Measurements from ENCODE around the gene RELA. TPM values are rescaled to one million over a fixed set of nuclear protein-coding genes. Genes with fewer than 3 reads are reported as not detected.
A peak's percentile ranks its signal among the peaks of the same experiment; 100 is the strongest.

RELA gene
- total RNA-seq, 2 experiments from 2014 or later, result 48.0 to 78.9 TPM

- Histone ChIP-seq H4K20me1 (ENCODE audit: insufficient read depth, low read length) (no peaks in the 10 kb centered on the region), H3K4me3 (ENCODE audit: low read depth, low read length, poor library complexity, severe bottlenecking) (no peak overlapping the region), H3K9me3 (ENCODE audit: low read length) (no peaks in the 10 kb centered on the region), H3K27ac (ENCODE audit: low read depth, low read length, poor library complexity, severe bottlenecking) (no peak overlapping the region), H3K36me3 (ENCODE audit: insufficient read depth, low read length) (peaks cover 82% of the 10 kb centered on the region), H3K4me2 (ENCODE audit: low read length) (no peak overlapping the region), H3K4me1 (ENCODE audit: insufficient read depth, low read length, poor library complexity, severe bottlenecking) (peaks cover 18% of the 10 kb centered on the region), H3K9me2 (ENCODE audit: insufficient read depth, low read length) (no peaks in the 10 kb centered on the region), H2AFZ (ENCODE audit: low read length) (no peak overlapping the region), H3K79me2 (ENCODE audit: insufficient read depth, low read depth, low read length) (no peaks in the 10 kb centered on the region)
- intact Hi-C loops (cut with micrococcal nuclease; ENCODE audit: unreplicated experiment), result no loop called here
- TF ChIP-seq EZH2phosphoT487 (IDR thresholded peaks at IDR 0.05; ENCODE audit: borderline replicate concordance, low read depth, low read length) (no peak), CTCF (conservative IDR thresholded peaks at IDR 0.05; ENCODE audit: low read length) (no peak)
- BruUV-seq (replicated peaks), result no TSS peak
- ChIA-PET POLR2A (no interaction called here), CTCF (ENCODE audit: unreplicated experiment) (no interaction called here)
- no peak for DNase-seq (ENCODE audit: low spot score)
These were observed 12.8 kb downstream of the RELA start for GRCh38 chr11:65649656-65650546.

GRCh38 chr11:65648997-65649493, 13.7 kb downstream of the RELA start:
- ChIA-PET POLR2A (no interaction called here), CTCF (ENCODE audit: unreplicated experiment) (no interaction called here)
- Histone ChIP-seq H3K4me1 (ENCODE audit: insufficient read depth, low read length, poor library complexity, severe bottlenecking) (peaks cover 18% of the 10 kb centered on the region), H3K27ac (ENCODE audit: low read depth, low read length, poor library complexity, severe bottlenecking) (no peak overlapping the region), H4K20me1 (ENCODE audit: insufficient read depth, low read length) (no peaks in the 10 kb centered on the region), H3K4me3 (ENCODE audit: low read depth, low read length, poor library complexity, severe bottlenecking) (no peak overlapping the region), H3K9me3 (ENCODE audit: low read length) (no peaks in the 10 kb centered on the region), H3K9me2 (ENCODE audit: insufficient read depth, low read length) (no peaks in the 10 kb centered on the region), H3K4me2 (ENCODE audit: low read length) (no peak overlapping the region), H3K79me2 (ENCODE audit: insufficient read depth, low read depth, low read length) (no peaks in the 10 kb centered on the region), H2AFZ (ENCODE audit: low read length) (no peak overlapping the region), H3K36me3 (ENCODE audit: insufficient read depth, low read length) (peaks cover 76% of the 10 kb centered on the region)
- TF ChIP-seq CTCF (conservative IDR thresholded peaks at IDR 0.05; ENCODE audit: low read length) (no peak), EZH2phosphoT487 (IDR thresholded peaks at IDR 0.05; ENCODE audit: borderline replicate concordance, low read depth, low read length) (no peak)
- no peak for DNase-seq (ENCODE audit: low spot score)
- TSS peak; percentile 45 for BruUV-seq (replicated peaks)
- intact Hi-C loops (cut with micrococcal nuclease; ENCODE audit: unreplicated experiment), result no loop called here

Data from OCI-LY7 (cell line).